Mesodermal cell (in vitro differentiated cells): ENCODE data around the gene VIPR2.
"Not testable (repeated sequence)": the region's sequence is repeated elsewhere in the genome, so short reads cannot be mapped to it uniquely, and the experiment has no call there.

Experiments
- H3K27ac ChIP-seq: 2 replicates; pipeline ENCODE4 v1.7.0; 2013; ENCODE audit warnings: mild to moderate bottlenecking, low read depth, low read length, moderate library complexity; ENCODE audit not compliant: severe bottlenecking
- H3K36me3 ChIP-seq: 2 replicates; pipeline ENCODE4 v1.7.1; 2013; ENCODE audit warnings: mild to moderate bottlenecking, low read length, moderate library complexity; ENCODE audit not compliant: control insufficient read depth, insufficient read depth
- H3K4me1 ChIP-seq: one replicate; pipeline ENCODE4 v1.7.1; 2013; ENCODE audit warnings: mild to moderate bottlenecking, low read length; ENCODE audit not compliant: insufficient read depth, control insufficient read depth, poor library complexity, severe bottlenecking
- H3K4me3 ChIP-seq: 2 replicates; pipeline ENCODE4 v1.7.0; 2013; ENCODE audit warnings: low read length, control low read depth, mild to moderate bottlenecking; ENCODE audit not compliant: insufficient read depth, poor library complexity, severe bottlenecking; ENCODE audit errors: extremely low read depth
- H3K9me3 ChIP-seq: 2 replicates; pipeline ENCODE4 v1.7.1; 2013; ENCODE audit warnings: mild to moderate bottlenecking, low read length, moderate library complexity; ENCODE audit not compliant: control insufficient read depth
- WGBS, 2 experiments: methylation state at CpG; one replicate each; pipeline ENCODE4 v1.1.5; 2013; ENCODE audit warnings: missing lambda C conversion rate in 2 of 2; ENCODE audit not compliant: insufficient coverage in 2 of 2; 5-methylcytosine and 5-hydroxymethylcytosine counted together

VIPR2 gene

GRCh38 chr7:159127691-159128642, 16.7 kb downstream of the VIPR2 start:
- Histone ChIP-seq H3K36me3 (no peaks in the 10 kb centered on the region), H3K4me3 (no peak overlapping the region), H3K4me1 (peaks cover 14% of the 10 kb centered on the region), H3K27ac (no peak overlapping the region), H3K9me3 (no peaks in the 10 kb centered on the region)
- WGBS, 2 experiments = 80 to 96% methylated on average over 10 to 13 of the region's 16 CpGs

GRCh38 chr7:159126311-159127260, 18.1 kb downstream of the VIPR2 start:
- H3K27ac ChIP-seq = no peak overlapping the region
- 84% methylated on average over 15 to 19 of the region's 21 CpGs for WGBS, 2 experiments
- H3K4me3 ChIP-seq = no peak overlapping the region
- peaks cover 14% of the 10 kb centered on the region for H3K4me1 ChIP-seq
- H3K36me3 ChIP-seq = no peaks in the 10 kb centered on the region
- H3K9me3 ChIP-seq = no peaks in the 10 kb centered on the region

- Histone ChIP-seq H3K4me1 (peaks cover 14% of the 10 kb centered on the region), H3K4me3 (no peak overlapping the region), H3K27ac (no peak overlapping the region), H3K36me3 (no peaks in the 10 kb centered on the region), H3K9me3 (no peaks in the 10 kb centered on the region)
- 89 to 100% methylated on average over 1 to 3 of the region's 3 CpGs for WGBS, 2 experiments
Observed at GRCh38 chr7:159125955-159126270, 18.8 kb downstream of the VIPR2 start.

- Histone ChIP-seq H3K36me3 (no peaks in the 10 kb centered on the region), H3K9me3 (no peaks in the 10 kb centered on the region), H3K4me1 (peaks cover 14% of the 10 kb centered on the region), H3K27ac (no peak overlapping the region), H3K4me3 (no peak overlapping the region)
- 86 to 88% methylated on average over 3 to 6 of the region's 9 CpGs for WGBS, 2 experiments
Observed at GRCh38 chr7:159125104-159125954, 19.3 kb downstream of the VIPR2 start.

- H3K4me1 ChIP-seq = peaks cover 14% of the 10 kb centered on the region
- not testable (repeated sequence) for H3K9me3 ChIP-seq, H3K4me3 ChIP-seq, H3K27ac ChIP-seq, H3K36me3 ChIP-seq
- 0 to 60% methylated on average over 1 of the region's 1 CpG for WGBS, 2 experiments
Observed at GRCh38 chr7:159123793-159124192, 20.9 kb downstream of the VIPR2 start.

GRCh38 chr7:159123294-159123693, 21.4 kb downstream of the VIPR2 start:
- H3K27ac ChIP-seq, H3K4me3 ChIP-seq, H3K9me3 ChIP-seq, H3K36me3 ChIP-seq: not testable (repeated sequence)
- H3K4me1 ChIP-seq = peaks cover 14% of the 10 kb centered on the region

GRCh38 chr7:159122276-159122675, 22.4 kb downstream of the VIPR2 start:
- Histone ChIP-seq H3K4me1 (peaks cover 14% of the 10 kb centered on the region), H3K27ac (no peak overlapping the region), H3K9me3 (no peaks in the 10 kb centered on the region), H3K36me3 (no peaks in the 10 kb centered on the region), H3K4me3 (no peak overlapping the region)
- WGBS, 2 experiments = 64 to 81% methylated on average over 6 to 7 of the region's 7 CpGs

GRCh38 chr7:159121476-159121875, 23.2 kb downstream of the VIPR2 start:
- Histone ChIP-seq H3K27ac (no peak overlapping the region), H3K4me3 (no peak overlapping the region), H3K9me3 (no peaks in the 10 kb centered on the region), H3K36me3 (no peaks in the 10 kb centered on the region), H3K4me1 (peaks cover 10% of the 10 kb centered on the region)
- no CpG with 5 or more reads among the region's 4 CpGs for WGBS, 2 experiments

- WGBS, 2 experiments = 64 to 78% methylated on average over 1 to 5 of the region's 9 CpGs
- Histone ChIP-seq H3K9me3 (no peaks in the 10 kb centered on the region), H3K27ac (no peak overlapping the region), H3K4me3 (no peak overlapping the region), H3K4me1 (peaks cover 8% of the 10 kb centered on the region), H3K36me3 (no peaks in the 10 kb centered on the region)
Observed at GRCh38 chr7:159121068-159121467, 23.6 kb downstream of the VIPR2 start.

- 90% methylated on average over 5 to 7 of the region's 7 CpGs for WGBS, 2 experiments
- Histone ChIP-seq H3K4me1 (peaks cover 4% of the 10 kb centered on the region), H3K27ac (no peak overlapping the region), H3K36me3 (no peaks in the 10 kb centered on the region), H3K9me3 (no peaks in the 10 kb centered on the region), H3K4me3 (no peak overlapping the region)
Observed at GRCh38 chr7:159120540-159120919, 24.1 kb downstream of the VIPR2 start.
